Mucosa of descending colon (tissue), 3 donors: ENCODE measurements around the gene INSRR. TPM values are rescaled to one million over a fixed set of nuclear protein-coding genes. Genes with fewer than 3 reads are reported as not detected.

Source experiments
- ATAC-seq: fragments of 200-7000 bp; cut with Tn5 transposase; one replicate; pipeline ENCODE4 v1.9.1; 2020; ENCODE audit warnings: mild to moderate bottlenecking, moderate library complexity
- DNase-seq, 3 donors: peaks; one replicate each; pipeline ENCODE4 v3.0.0-alpha.2; 2020
- H3K36me3 ChIP-seq: fragments of 200-600 bp; one replicate; pipeline ENCODE4 v1.8.0; 2021; ENCODE audit warnings: low read depth, mild to moderate bottlenecking
- H3K4me1 ChIP-seq: fragments of 200-600 bp; one replicate; pipeline ENCODE4 v1.8.0; 2021; ENCODE audit warnings: low read depth, mild to moderate bottlenecking
- H3K4me3 ChIP-seq: fragments of 200-600 bp; one replicate; pipeline ENCODE4 v1.8.0; 2021; ENCODE audit warnings: mild to moderate bottlenecking
- H3K9me3 ChIP-seq: fragments of 200-600 bp; one replicate; pipeline ENCODE4 v1.8.0; 2021; ENCODE audit warnings: mild to moderate bottlenecking
- CTCF ChIP-seq: fragments of 200-600 bp; IDR thresholded peaks from one replicate; pipeline ENCODE4 v1.8.0; 2022; ENCODE audit warnings: antibody characterized with exemption, mild to moderate bottlenecking
- intact Hi-C, 2 donors: fragments of 100-400 bp; cut with DNase I in 1 of 2; cut with micrococcal nuclease in 1 of 2; formaldehyde crosslinking; loops; one replicate each; pipeline versions ENCODE4 v1.11.0 to v1.11.1; 2022; cut with DNase I, micrococcal nuclease
- total RNA-seq, 3 donors: library from RNA; stranded (reverse); fragmentation: NEBNext Ultra II Directional in 2 of 3; extraction: Animal tissue kit (Norgen Biotek cat#: 25700) in 2 of 3; gene quantifications; one replicate each; pipeline versions ENCODE4 v1.2.1 to v1.2.4, GENCODE V29; 2021 to 2023
- donor health status: DM: no; HTN: no; CAD: no; lungs with moderate emphysema.
- donor health status: DM: no; HTN: no; CAD: no.
- donor health status: DM: no; HTN: yes; CAD: no.

INSRR gene
- total RNA-seq, 3 donors from 2014 or later, result 0.06 to 0.09 TPM; not detected in 1

DNA sequence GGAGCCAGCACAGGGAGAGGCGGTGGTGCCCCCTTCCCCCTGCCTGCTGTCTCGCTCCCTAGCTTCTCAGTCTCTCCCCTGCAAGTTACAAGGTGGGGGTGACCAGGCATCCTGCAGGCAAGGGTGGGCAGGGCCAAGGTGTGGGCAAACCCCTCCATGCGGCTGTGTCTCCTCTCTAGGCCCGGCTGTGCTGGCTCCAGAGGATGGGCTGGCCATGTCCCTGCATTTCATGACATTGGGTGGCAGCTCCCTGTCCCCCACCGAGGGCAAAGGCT is 16.4 kb upstream of the INSRR start:
- ATAC-seq (no peak), DNase-seq (no peak)
- no peak for TF ChIP-seq CTCF
- Histone ChIP-seq H3K9me3 (no peaks in the 10 kb centered on the region), H3K36me3 (no peaks in the 10 kb centered on the region), H3K4me1 (no peaks in the 10 kb centered on the region), H3K4me3 (no peak overlapping the region)
- intact Hi-C loops, result no loop called here

DNA sequence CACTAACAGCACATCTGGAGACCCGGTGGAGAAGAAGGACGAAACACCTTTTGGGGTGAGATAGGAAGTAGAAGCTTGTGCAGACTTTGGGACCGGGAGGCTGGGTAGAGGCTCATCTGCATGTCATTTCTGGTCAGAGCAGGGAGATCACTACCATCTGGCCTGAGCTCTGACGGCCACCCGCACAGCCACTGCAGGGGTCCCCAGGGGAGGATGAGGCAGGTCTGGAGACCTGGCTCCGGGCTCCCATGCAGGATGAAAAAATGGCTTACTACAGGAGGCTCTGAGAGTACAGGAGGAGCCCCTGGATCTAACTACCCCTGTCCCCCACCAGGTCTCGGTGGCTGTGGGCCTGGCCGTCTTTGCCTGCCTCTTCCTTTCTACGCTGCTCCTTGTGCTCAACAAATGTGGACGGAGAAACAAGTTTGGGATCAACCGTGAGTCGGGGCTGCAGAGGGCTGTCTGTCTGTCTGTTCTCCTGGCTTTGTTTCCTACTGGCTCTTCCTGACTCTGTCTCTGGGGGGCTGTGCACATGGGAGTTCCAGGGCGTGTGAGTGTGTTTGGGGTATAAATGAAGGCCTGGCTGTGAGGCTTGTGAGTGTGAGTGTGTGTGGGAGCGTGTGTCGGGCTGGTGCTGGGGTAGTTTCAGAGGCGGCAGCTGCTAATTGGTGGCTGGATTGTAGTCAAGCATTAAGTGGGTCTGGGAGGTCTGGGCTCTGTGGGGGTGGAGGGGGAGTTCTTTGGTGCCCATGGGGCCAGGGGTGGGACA is 15.8 kb upstream of the INSRR start:
- H3K36me3 ChIP-seq, result no peaks in the 10 kb centered on the region
- ATAC-seq (no peak), DNase-seq (no peak)
- TF ChIP-seq CTCF, result no peak
- no peaks in the 10 kb centered on the region for H3K9me3 ChIP-seq
- intact Hi-C loops, result no loop called here
- H3K4me3 ChIP-seq, result no peak overlapping the region
- no peaks in the 10 kb centered on the region for H3K4me1 ChIP-seq

- H3K4me3 ChIP-seq, result no peak overlapping the region
- H3K36me3 ChIP-seq, result no peaks in the 10 kb centered on the region
- no peaks in the 10 kb centered on the region for H3K4me1 ChIP-seq
- intact Hi-C loops, result no loop called here
- ATAC-seq (no peak), DNase-seq (no peak)
- no peaks in the 10 kb centered on the region for H3K9me3 ChIP-seq
- TF ChIP-seq CTCF, result no peak
Observed at GRCh38 chr1:156874142-156874541, 15.2 kb upstream of the INSRR start.

- Histone ChIP-seq H3K36me3 (no peaks in the 10 kb centered on the region), H3K9me3 (no peaks in the 10 kb centered on the region), H3K4me3 (no peak overlapping the region), H3K4me1 (no peaks in the 10 kb centered on the region)
- intact Hi-C loops, result no loop called here
- no peak for ATAC-seq
- no peak for TF ChIP-seq CTCF
- no peak for DNase-seq
Observed at GRCh38 chr1:156873659-156874058, 14.7 kb upstream of the INSRR start.

DNA sequence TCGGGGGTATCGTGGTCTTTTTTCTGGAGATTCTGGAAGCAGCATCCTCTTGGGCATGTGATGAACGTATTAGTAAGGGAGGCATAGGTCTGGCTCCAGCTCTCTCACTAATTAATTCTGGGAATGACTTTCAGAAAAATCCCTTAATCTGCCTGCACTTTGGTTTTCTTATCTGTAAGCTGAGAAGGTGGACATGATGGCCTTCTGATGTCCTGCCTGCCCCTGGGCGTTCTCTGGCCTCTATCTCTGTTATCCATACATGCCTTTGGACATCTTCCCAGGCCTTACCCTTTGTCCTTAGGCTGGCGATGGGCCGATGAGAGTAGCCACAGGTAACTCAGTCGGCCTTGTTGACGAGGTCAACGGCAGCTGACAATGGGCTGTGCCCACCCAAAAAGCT is 10.5 kb upstream of the INSRR start:
- intact Hi-C loops, result no loop called here
- H3K36me3 ChIP-seq, result no peaks in the 10 kb centered on the region
- DNase-seq, result no peak
- H3K4me1 ChIP-seq, result no peaks in the 10 kb centered on the region
- no peak overlapping the region for H3K4me3 ChIP-seq
- ATAC-seq, result no peak
- no peak for TF ChIP-seq CTCF
- no peaks in the 10 kb centered on the region for H3K9me3 ChIP-seq

DNA sequence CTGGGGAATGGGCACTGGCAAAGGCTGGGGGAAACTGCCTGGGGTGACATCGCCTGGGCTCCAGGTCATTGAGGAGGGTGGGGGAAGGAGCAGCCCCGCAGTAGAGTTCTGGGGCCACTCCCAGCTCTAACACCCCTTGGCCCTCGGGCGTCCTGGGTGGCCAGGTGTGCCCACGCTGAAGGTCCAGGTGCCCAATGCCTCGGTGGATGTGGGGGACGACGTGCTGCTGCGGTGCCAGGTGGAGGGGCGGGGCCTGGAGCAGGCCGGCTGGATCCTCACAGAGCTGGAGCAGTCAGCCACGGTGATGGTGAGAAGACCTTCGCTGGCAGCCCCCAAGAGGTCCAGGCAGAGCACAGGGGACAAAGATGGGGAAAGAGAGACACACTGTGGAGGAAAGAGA is 9.4 kb upstream of the INSRR start:
- Histone ChIP-seq H3K4me1 (no peaks in the 10 kb centered on the region), H3K36me3 (no peaks in the 10 kb centered on the region), H3K9me3 (no peaks in the 10 kb centered on the region), H3K4me3 (no peak overlapping the region)
- intact Hi-C loops, result no loop called here
- DNase-seq, result no peak
- no peak for ATAC-seq
- no peak for TF ChIP-seq CTCF
